Measurements from ENCODE around the gene SLC35F2.

GRCh38 chr11:107847184-107847583, 11.4 kb downstream of the SLC35F2 start:
- TF ChIP-seq CTCF (IDR thresholded peaks at IDR 0.05) (no peak), RNF2 (IDR thresholded peaks at IDR 0.05; ENCODE audit: borderline replicate concordance, low read depth) (no peak), SREBF2 (IDR thresholded peaks at IDR 0.05) (no peak), POLR2A (IDR thresholded peaks at IDR 0.05; ENCODE audit: low read length) (no peak), BHLHE40 (IDR thresholded peaks at IDR 0.05; ENCODE audit: low read depth, low read length) (no peak), USF2 (IDR thresholded peaks at IDR 0.05) (no peak), NFE2L2 (conservative IDR thresholded peaks at IDR 0.05; ENCODE audit: low read length) (no peak), ZNF302 (CRISPR knock-in tag; IDR thresholded peaks at IDR 0.05) (no peak), GATA3 (IDR thresholded peaks at IDR 0.05; ENCODE audit: borderline replicate concordance) (no peak), CHD4 (IDR thresholded peaks at IDR 0.05; ENCODE audit: borderline replicate concordance) (no peak)

Data from A549 (cell line).